ENCODE data around the gene KATNIP.
"Not testable (repeated sequence)": the region's sequence is repeated elsewhere in the genome, so short reads cannot be mapped to it uniquely, and the experiment has no call there.

The KATNIP gene

DNA sequence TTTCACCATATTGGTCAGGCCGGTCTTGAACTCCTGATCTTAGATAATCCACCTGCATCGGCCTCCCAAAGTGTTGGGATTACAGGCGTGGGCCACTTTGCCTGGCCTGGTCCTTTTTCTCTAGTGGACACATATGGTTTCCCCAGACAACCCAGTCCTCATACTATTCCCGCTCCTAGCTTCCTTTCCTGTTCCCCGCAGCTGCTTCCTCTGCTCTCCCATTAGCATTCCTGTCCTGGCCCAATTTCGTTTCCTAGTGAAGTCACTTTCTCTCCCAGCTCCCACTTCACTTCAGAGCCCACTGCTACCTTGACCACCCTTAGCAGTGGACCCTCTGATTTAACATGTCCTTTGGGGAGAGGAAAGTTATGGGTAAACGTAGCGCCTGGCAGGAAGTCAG, 11.3 kb downstream of the KATNIP start:
- WGBS = 91% methylated on average over 8 of the region's 8 CpGs
- H3K27ac ChIP-seq (ENCODE audit: low read depth, low read length) = no peak overlapping the region
- H3K9ac ChIP-seq (ENCODE audit: low read depth, low read length) = no peak overlapping the region
- H3K36me3 ChIP-seq (ENCODE audit: insufficient read depth, low read length) = no peaks in the 10 kb centered on the region; the same call in 1 of the 2 replicates
- H3K4me3 ChIP-seq (ENCODE audit: low read length) = no peak overlapping the region
- H3K27me3 ChIP-seq (ENCODE audit: insufficient read depth, low read length) = no peaks in the 10 kb centered on the region
- no peaks in the 10 kb centered on the region for H3K9me3 ChIP-seq (ENCODE audit: insufficient read depth, low read depth, low read length)
- H3K4me1 ChIP-seq (ENCODE audit: insufficient read depth, low read length) = no peaks in the 10 kb centered on the region

DNA sequence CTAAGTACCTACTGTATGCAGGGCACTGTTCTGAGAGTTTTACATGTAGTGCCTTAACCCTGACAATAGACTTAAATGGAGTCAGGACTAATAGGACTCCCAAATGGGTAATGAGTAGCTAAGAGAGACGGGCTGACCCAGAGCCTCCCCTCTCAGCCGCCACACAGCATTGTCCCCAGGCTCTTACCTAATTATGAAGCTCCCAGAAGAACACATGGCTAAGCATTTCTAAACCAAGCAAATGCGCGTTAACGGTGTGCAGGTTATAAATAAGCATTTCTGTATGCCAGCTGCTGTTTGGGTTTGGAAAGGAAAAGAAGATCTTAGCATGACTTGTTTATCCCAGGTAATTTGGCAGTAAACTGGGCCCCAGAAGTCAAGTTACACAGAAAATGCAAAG, 14.3 kb downstream of the KATNIP start:
- Histone ChIP-seq H3K9me3 (ENCODE audit: insufficient read depth, low read depth, low read length) (no peaks in the 10 kb centered on the region), H3K4me3 (ENCODE audit: low read length) (no peak overlapping the region), H3K27ac (ENCODE audit: low read depth, low read length) (no peak overlapping the region), H3K4me1 (ENCODE audit: insufficient read depth, low read length) (no peaks in the 10 kb centered on the region), H3K36me3 (ENCODE audit: insufficient read depth, low read length) (no peaks in the 10 kb centered on the region), H3K9ac (ENCODE audit: low read depth, low read length) (no peak overlapping the region), H3K27me3 (ENCODE audit: insufficient read depth, low read length) (no peaks in the 10 kb centered on the region)
- WGBS = 97% methylated on average over 5 of the region's 5 CpGs

DNA sequence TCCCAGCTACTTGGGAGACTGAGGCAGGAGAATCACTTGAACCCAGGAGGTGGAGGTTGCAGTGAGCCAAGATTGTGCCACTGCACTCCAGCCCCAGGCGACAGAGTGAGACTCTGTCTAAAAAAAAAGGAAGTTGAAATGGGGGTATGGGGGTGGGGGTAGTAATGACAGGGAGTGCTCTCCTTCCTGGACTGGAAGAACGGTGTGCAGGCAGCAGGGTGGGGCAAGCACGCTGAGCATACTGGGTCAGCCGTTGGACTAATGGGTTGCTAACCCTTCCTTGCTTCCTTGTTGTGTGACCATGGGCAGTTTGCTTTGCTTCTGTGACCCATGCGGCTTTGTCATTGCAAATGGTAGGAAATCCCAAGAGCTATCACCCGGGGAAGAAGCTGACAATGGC, 16.5 kb downstream of the KATNIP start:
- H3K9ac ChIP-seq (ENCODE audit: low read depth, low read length) = no peak overlapping the region

DNA sequence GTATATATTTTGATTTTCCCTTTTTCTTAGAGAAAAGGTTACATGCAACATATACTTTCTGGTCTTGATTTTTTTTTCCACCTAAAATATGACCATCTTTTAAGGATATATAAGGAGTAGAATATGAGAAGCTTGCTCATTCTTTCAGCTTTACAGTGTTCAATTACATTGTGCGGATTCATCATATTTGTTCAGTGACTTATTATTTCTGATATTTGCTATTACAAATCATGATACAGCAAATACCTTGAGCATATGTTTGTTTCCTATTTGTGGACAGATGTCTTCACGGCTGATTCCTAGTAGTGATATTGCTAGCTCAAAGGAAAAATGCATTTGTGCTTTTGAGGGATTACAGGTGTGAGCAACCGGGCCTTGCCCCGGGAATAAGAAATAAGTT, 18.1 kb downstream of the KATNIP start:
- WGBS = 97% methylated on average over 3 of the region's 4 CpGs
- Histone ChIP-seq H3K9me3 (ENCODE audit: insufficient read depth, low read depth, low read length) (no peaks in the 10 kb centered on the region), H3K4me1 (ENCODE audit: insufficient read depth, low read length) (peaks cover 5% of the 10 kb centered on the region; the same call in 1 of the 2 replicates), H3K4me3 (ENCODE audit: low read length) (no peak overlapping the region), H3K27me3 (ENCODE audit: insufficient read depth, low read length) (no peaks in the 10 kb centered on the region), H3K9ac (ENCODE audit: low read depth, low read length) (no peak overlapping the region), H3K36me3 (ENCODE audit: insufficient read depth, low read length) (no peaks in the 10 kb centered on the region), H3K27ac (ENCODE audit: low read depth, low read length) (no peak overlapping the region)

More for the DNA sequence above, 16.5 kb downstream of the KATNIP start:
- H3K4me3 ChIP-seq (ENCODE audit: low read length) = no peak overlapping the region
- no peak overlapping the region for H3K27ac ChIP-seq (ENCODE audit: low read depth, low read length)
- no peaks in the 10 kb centered on the region for H3K36me3 ChIP-seq (ENCODE audit: insufficient read depth, low read length)
- H3K4me1 ChIP-seq (ENCODE audit: insufficient read depth, low read length) = no peaks in the 10 kb centered on the region
- 95% methylated on average over 6 of the region's 6 CpGs for WGBS
- no peaks in the 10 kb centered on the region for H3K9me3 ChIP-seq (ENCODE audit: insufficient read depth, low read depth, low read length)
- H3K27me3 ChIP-seq (ENCODE audit: insufficient read depth, low read length) = no peaks in the 10 kb centered on the region

DNA sequence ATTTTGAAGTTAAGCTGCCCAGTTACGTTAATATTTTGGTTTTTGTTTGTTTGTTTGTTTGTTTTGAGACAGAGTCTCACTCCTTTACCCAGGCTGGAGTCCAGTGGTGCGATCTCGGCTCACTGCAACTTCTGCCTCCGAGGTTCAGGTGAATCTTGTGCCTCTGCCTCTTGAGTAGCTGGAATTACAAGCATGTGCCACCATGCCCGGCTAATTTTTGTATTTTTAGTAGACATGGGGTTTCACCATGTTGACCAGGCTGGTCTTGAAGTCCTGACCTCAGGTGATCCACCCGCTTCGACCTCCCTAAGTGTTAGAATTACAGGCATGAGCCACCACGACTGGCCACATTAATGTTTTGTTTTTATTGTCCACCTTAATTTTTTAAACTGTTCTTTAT, 21.0 kb downstream of the KATNIP start:
- H3K4me1 ChIP-seq (ENCODE audit: insufficient read depth, low read length); H3K9ac ChIP-seq (ENCODE audit: low read depth, low read length); H3K27ac ChIP-seq (ENCODE audit: low read depth, low read length); H3K27me3 ChIP-seq (ENCODE audit: insufficient read depth, low read length); H3K9me3 ChIP-seq (ENCODE audit: insufficient read depth, low read depth, low read length); H3K4me3 ChIP-seq (ENCODE audit: low read length); H3K36me3 ChIP-seq (ENCODE audit: insufficient read depth, low read length): not testable (repeated sequence)
- 95% methylated on average over 8 of the region's 8 CpGs for WGBS

DNA sequence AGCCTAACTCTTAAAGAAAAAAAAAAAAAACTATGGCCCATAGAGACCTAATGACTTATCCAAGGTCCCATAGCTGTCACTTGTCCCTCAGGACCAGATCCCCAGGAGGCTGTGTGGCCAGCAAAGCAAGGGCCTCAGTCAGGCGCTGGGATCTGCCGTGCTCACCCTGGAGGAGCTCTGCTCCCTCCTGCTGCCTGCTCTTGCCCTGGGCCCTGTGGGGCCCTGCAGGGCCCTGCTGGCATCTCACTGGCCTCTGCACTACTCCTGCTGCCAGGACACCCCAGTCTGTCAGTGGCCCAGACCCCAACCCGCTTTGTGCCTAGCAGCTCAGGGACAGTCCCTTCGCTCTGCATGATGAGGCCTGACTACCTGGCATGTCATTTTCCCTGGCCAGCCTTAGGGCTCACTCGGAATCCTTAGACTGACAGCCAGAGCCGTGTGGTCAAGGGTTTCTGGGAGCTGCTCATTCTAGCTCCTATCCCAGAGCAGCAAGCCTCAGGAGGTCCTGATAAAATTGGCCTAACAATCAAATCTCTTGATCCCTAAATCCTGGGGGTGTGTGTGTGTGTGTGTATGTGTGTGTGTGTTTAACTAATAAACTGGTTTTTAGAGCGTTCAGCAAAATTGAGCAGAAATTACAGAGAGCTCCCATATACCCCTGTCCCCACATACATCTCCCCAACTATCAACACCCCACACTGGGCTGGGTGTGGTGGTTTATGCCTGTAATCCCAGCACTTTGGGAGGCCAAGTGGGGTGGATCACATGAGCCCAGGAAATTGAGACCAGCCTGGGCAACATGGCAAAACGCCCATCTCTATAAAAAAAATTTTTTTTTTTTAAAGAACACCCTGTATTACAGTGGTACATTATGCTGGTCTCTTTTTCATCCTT, 21.7 kb downstream of the KATNIP start:
- Histone ChIP-seq H3K9me3 (ENCODE audit: insufficient read depth, low read depth, low read length) (no peaks in the 10 kb centered on the region), H3K27ac (ENCODE audit: low read depth, low read length) (no peak overlapping the region), H3K27me3 (ENCODE audit: insufficient read depth, low read length) (no peaks in the 10 kb centered on the region), H3K4me3 (ENCODE audit: low read length) (no peak overlapping the region), H3K4me1 (ENCODE audit: insufficient read depth, low read length) (peaks cover 5% of the 10 kb centered on the region; the same call in 1 of the 2 replicates), H3K36me3 (ENCODE audit: insufficient read depth, low read length) (no peaks in the 10 kb centered on the region), H3K9ac (ENCODE audit: low read depth, low read length) (no peak overlapping the region)
- WGBS = 88% methylated on average over 6 of the region's 8 CpGs

DNA sequence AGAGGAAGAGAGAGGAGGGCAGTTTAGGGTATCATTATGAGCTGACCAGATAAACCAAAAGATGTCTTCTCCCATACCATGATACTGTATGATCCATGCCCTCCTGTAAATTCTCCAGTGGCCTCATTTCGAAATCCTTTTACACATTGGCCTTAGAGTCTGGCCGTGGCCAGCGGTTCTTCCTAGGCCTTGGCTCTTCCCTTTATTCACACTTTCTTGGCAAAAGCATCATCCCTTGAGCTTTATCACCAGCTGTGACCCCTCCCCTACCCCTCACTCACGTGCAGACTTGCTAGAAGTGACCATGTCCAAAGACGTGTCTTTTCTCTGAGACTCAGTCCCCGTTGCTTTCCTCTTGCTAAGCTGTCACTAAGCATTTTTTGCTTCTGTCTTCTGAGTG, 22.8 kb downstream of the KATNIP start:
- H3K36me3 ChIP-seq (ENCODE audit: insufficient read depth, low read length) = no peaks in the 10 kb centered on the region
- H3K9ac ChIP-seq (ENCODE audit: low read depth, low read length) = no peak overlapping the region
- no peak overlapping the region for H3K27ac ChIP-seq (ENCODE audit: low read depth, low read length)
- no peak overlapping the region for H3K4me3 ChIP-seq (ENCODE audit: low read length)
- H3K9me3 ChIP-seq (ENCODE audit: insufficient read depth, low read depth, low read length) = no peaks in the 10 kb centered on the region
- WGBS = 86% methylated on average over 6 of the region's 6 CpGs
- no peaks in the 10 kb centered on the region for H3K27me3 ChIP-seq (ENCODE audit: insufficient read depth, low read length)
- H3K4me1 ChIP-seq (ENCODE audit: insufficient read depth, low read length) = peaks cover 5% of the 10 kb centered on the region; the same call in 1 of the 2 replicates

DNA sequence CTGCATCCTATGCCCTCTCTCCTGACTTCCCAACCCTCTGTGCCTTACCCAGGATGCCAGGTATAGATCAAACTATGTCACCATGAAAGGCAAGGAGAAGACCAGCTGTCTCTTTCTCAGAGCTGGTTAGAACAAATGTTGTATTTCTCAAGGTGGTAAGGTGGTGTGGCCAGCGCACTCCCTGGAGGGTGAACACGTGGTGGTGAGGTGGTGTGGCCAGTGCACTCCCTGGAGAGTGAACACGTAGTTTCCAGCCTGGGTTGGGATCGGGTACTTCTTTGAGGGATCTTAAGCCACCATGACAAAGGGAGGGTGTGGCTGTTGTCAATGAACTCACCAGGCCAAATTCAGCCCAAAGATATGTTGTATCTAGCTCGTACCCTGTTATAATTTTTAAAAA, 26.8 kb downstream of the KATNIP start:
- Histone ChIP-seq H3K36me3 (ENCODE audit: insufficient read depth, low read length) (no peaks in the 10 kb centered on the region), H3K27ac (ENCODE audit: low read depth, low read length) (no peak overlapping the region), H3K9ac (ENCODE audit: low read depth, low read length) (no peak overlapping the region), H3K4me1 (ENCODE audit: insufficient read depth, low read length) (peaks cover 2% of the 10 kb centered on the region; the same call in 1 of the 2 replicates), H3K9me3 (ENCODE audit: insufficient read depth, low read depth, low read length) (no peaks in the 10 kb centered on the region), H3K27me3 (ENCODE audit: insufficient read depth, low read length) (no peaks in the 10 kb centered on the region), H3K4me3 (ENCODE audit: low read length) (no peak overlapping the region)
- 62% methylated on average over 4 of the region's 5 CpGs for WGBS

DNA sequence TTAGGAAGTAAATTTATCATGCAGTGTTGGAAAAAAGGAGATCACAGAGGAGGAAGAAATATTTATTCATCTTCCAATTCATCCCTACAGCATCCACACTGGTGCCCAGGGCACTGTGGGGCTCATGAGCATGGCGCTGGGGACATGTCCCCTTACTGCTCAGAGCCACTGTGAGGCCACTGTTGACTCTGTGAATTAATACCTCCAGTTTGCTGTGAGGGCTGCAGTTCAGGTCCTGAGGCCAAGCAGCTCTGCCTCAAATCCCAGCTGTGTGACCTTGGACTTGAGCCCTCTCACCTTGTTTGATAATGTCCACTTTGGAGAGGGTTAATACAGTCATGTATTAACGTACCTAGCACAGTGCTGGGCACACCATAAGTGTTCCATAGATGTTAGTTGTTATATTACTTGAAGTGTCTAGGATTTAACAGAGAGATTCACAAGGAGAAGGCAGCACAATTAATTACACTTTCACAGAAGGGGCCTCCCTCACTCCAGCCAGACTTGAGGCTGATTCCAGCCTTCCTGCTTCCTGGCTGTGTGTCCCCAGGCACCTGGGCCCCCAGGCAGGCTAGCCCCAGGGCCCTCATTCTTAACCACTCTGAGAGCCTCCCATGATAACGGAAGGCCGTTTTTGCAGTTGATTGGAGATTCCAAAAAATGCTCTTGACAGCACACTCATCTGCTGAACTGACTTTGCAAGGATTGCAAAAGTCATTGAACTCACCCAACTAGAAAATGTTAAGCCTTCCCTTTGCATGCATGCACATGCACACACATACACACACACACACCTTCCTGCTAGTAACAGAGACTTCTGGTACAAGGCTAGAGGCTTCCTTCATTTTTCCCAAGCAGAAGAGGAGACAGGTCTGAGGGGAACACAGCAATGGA, 29.4 kb downstream of the KATNIP start:
- Histone ChIP-seq H3K27me3 (ENCODE audit: insufficient read depth, low read length) (no peaks in the 10 kb centered on the region), H3K4me3 (ENCODE audit: low read length) (no peak overlapping the region), H3K4me1 (ENCODE audit: insufficient read depth, low read length) (no peaks in the 10 kb centered on the region; the same call in 1 of the 2 replicates), H3K9me3 (ENCODE audit: insufficient read depth, low read depth, low read length) (no peaks in the 10 kb centered on the region), H3K9ac (ENCODE audit: low read depth, low read length) (no peak overlapping the region), H3K36me3 (ENCODE audit: insufficient read depth, low read length) (no peaks in the 10 kb centered on the region), H3K27ac (ENCODE audit: low read depth, low read length) (no peak overlapping the region)
- 89% methylated on average over 4 of the region's 4 CpGs for WGBS

DNA sequence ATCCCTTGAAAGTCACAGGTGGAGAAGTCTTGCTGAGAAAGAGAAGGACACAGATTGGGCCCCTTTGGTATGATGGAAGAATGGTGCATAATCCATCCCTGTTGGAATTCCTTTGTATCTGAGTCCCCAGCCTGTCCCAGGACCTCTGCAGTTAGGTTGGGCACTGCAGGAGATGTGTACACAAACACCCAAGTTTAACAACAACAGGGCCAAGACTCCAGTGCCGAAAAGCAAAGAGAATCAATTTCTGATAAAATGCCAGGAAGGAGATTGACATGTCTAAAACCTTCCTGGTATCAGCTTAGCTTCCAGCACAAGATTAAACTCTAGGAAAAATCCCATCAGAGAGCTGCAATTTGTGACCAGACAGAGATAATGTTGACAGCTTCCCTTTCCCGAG, 32.9 kb downstream of the KATNIP start:
- no peak overlapping the region for H3K4me3 ChIP-seq (ENCODE audit: low read length)
- 90% methylated on average over 2 of the region's 2 CpGs for WGBS
- no peaks in the 10 kb centered on the region for H3K36me3 ChIP-seq (ENCODE audit: insufficient read depth, low read length)
- no peaks in the 10 kb centered on the region for H3K27me3 ChIP-seq (ENCODE audit: insufficient read depth, low read length)
- H3K27ac ChIP-seq (ENCODE audit: low read depth, low read length) = peak overlapping the region; percentile 52; the same call in 1 of the 2 replicates
- H3K9me3 ChIP-seq (ENCODE audit: insufficient read depth, low read depth, low read length) = no peaks in the 10 kb centered on the region
- H3K4me1 ChIP-seq (ENCODE audit: insufficient read depth, low read length) = no peaks in the 10 kb centered on the region; the same call in 1 of the 2 replicates
- no peak overlapping the region for H3K9ac ChIP-seq (ENCODE audit: low read depth, low read length)

DNA sequence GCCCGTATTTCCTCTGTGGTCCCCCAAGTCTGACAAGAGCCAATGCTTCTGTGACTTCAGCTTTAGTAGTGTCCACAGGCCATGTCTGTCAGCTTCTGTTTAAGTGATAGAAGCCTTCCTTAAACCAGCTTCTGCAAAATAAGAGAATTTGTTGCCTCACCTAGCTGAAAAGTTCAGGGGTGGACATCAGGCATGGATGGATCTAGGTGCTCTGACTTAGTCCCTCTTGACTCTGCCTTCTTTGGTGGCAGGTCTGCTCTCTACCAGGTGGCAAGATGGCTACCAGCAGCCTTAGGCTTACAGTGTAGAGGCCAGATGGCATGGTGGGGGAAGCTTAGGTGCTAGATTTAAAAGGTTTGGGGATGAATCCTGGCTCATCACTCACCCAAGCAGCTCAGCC, 33.7 kb downstream of the KATNIP start:
- H3K9me3 ChIP-seq (ENCODE audit: insufficient read depth, low read depth, low read length) = no peaks in the 10 kb centered on the region
- no peaks in the 10 kb centered on the region for H3K27me3 ChIP-seq (ENCODE audit: insufficient read depth, low read length)
- H3K4me1 ChIP-seq (ENCODE audit: insufficient read depth, low read length) = no peaks in the 10 kb centered on the region; the same call in 1 of the 2 replicates
- 95% methylated on average over 1 of the region's 1 CpG for WGBS
- no peak overlapping the region for H3K4me3 ChIP-seq (ENCODE audit: low read length)
- H3K27ac ChIP-seq (ENCODE audit: low read depth, low read length) = no peak overlapping the region
- H3K36me3 ChIP-seq (ENCODE audit: insufficient read depth, low read length) = no peaks in the 10 kb centered on the region
- no peak overlapping the region for H3K9ac ChIP-seq (ENCODE audit: low read depth, low read length)
